Inferior parietal cortex (tissue), 1 donor: Measurements from ENCODE around the gene NFKBIL1.
"Not testable (repeated sequence)": the region's sequence is repeated elsewhere in the genome, so short reads cannot be mapped to it uniquely, and the experiment has no call there.

ENCODE experiments used
- DNase-seq: peaks from one replicate; pipeline ENCODE4 v3.0.0-alpha.2; 2016; ENCODE audit errors: extremely low spot score

NFKBIL1 gene

GRCh38 chr6:31546958-31547726 is at the start of gene NFKBIL1:
Gene NFKBIL1 (plus strand): TSS chr6:31547608. CDS start chr6:31547695, 87 bp downstream.
- DNase-seq, result peak; percentile 98

GRCh38 chr6:31498748-31499147 is 48.7 kb upstream of the NFKBIL1 start:
- DNase-seq, result no peak

- DNase-seq, result not testable (repeated sequence)
Measured at GRCh38 chr6:31499648-31500047, 47.8 kb upstream of the NFKBIL1 start.

- DNase-seq, result no peak
Measured at GRCh38 chr6:31502586-31502985, 44.8 kb upstream of the NFKBIL1 start.

GRCh38 chr6:31509036-31509435 is 38.4 kb upstream of the NFKBIL1 start:
- DNase-seq, result not testable (repeated sequence)

GRCh38 chr6:31510007-31510406 is 37.4 kb upstream of the NFKBIL1 start:
- no peak for DNase-seq

GRCh38 chr6:31513456-31514165 is 33.8 kb upstream of the NFKBIL1 start:
- DNase-seq, result no peak

GRCh38 chr6:31521835-31522234 is 25.6 kb upstream of the NFKBIL1 start:
- no peak for DNase-seq

GRCh38 chr6:31525553-31525931 is 21.9 kb upstream of the NFKBIL1 start:
- no peak for DNase-seq

- no peak for DNase-seq
Measured at GRCh38 chr6:31525932-31526591, 21.3 kb upstream of the NFKBIL1 start.

GRCh38 chr6:31528307-31528777 is 19.1 kb upstream of the NFKBIL1 start:
- DNase-seq, result no peak

- DNase-seq, result no peak
Measured at GRCh38 chr6:31528821-31529328, 18.5 kb upstream of the NFKBIL1 start, which contains the start of gene MCCD1. Gene MCCD1 (plus strand): TSS chr6:31528962. CDS start chr6:31529015, 53 bp downstream.

GRCh38 chr6:31529329-31530150 is 17.9 kb upstream of the NFKBIL1 start:
- no peak for DNase-seq

GRCh38 chr6:31530659-31531058 is 16.7 kb upstream of the NFKBIL1 start:
- DNase-seq, result no peak

- DNase-seq, result no peak
Measured at GRCh38 chr6:31531162-31531561, 16.2 kb upstream of the NFKBIL1 start.

- DNase-seq, result no peak
Measured at GRCh38 chr6:31531771-31532643, 15.4 kb upstream of the NFKBIL1 start.

GRCh38 chr6:31532644-31533454 is 14.6 kb upstream of the NFKBIL1 start:
- no peak for DNase-seq

- no peak for DNase-seq
Measured at GRCh38 chr6:31533455-31533841, 14.0 kb upstream of the NFKBIL1 start.

- DNase-seq, result no peak
Measured at GRCh38 chr6:31534011-31534410, 13.4 kb upstream of the NFKBIL1 start.
